H4 (cell line): Measurements from ENCODE around the gene IGLL1. TPM values are rescaled to one million over a fixed set of nuclear protein-coding genes. Genes with fewer than 3 reads are reported as not detected.
"Not testable (repeated sequence)": the region's sequence is repeated elsewhere in the genome, so short reads cannot be mapped to it uniquely, and the experiment has no call there.

Source experiments
- DNase-seq: peaks from one replicate; pipeline ENCODE4 v3.0.0-alpha.2; 2015; ENCODE audit warnings: low spot score
- total RNA-seq: library from RNA; depleted of rRNA; stranded (reverse); fragments of >200 nt; shearing (Covaris generic); gene quantifications from 2 replicates; pipeline ENCODE4 v1.2.3, GENCODE V29; 2014; rRNA removed

Gene IGLL1
- total RNA-seq, result not detected in 2 replicates

- no peak for DNase-seq
These were observed at the start of gene IGLL1 for GRCh38 chr22:23579870-23580575. Gene IGLL1, minus strand, starts transcription at chr22:23580290. Its CDS starts 100 bp downstream, at chr22:23580190.

GRCh38 chr22:23628056-23628743 lies 48.1 kb upstream of the IGLL1 start:
- not testable (repeated sequence) for DNase-seq

- not testable (repeated sequence) for DNase-seq
These were observed 47.4 kb upstream of the IGLL1 start for GRCh38 chr22:23627401-23628055.

GRCh38 chr22:23626286-23626975 lies 46.3 kb upstream of the IGLL1 start:
- DNase-seq, result no peak

GRCh38 chr22:23622634-23623033 lies 42.5 kb upstream of the IGLL1 start:
- DNase-seq, result no peak

- not testable (repeated sequence) for DNase-seq
These were observed 41.8 kb upstream of the IGLL1 start for GRCh38 chr22:23621916-23622315.

- DNase-seq, result no peak
These were observed 41.1 kb upstream of the IGLL1 start for GRCh38 chr22:23621082-23621780.

- no peak for DNase-seq
These were observed 33.3 kb upstream of the IGLL1 start for GRCh38 chr22:23613193-23613972.

- DNase-seq, result no peak
These were observed 30.1 kb upstream of the IGLL1 start for GRCh38 chr22:23609983-23610781.

GRCh38 chr22:23608583-23608982 lies 28.5 kb upstream of the IGLL1 start:
- DNase-seq, result no peak

GRCh38 chr22:23606204-23607131 lies 26.4 kb upstream of the IGLL1 start:
- no peak for DNase-seq

- DNase-seq, result no peak
These were observed 25.0 kb upstream of the IGLL1 start for GRCh38 chr22:23604939-23605712.

- no peak for DNase-seq
These were observed 23.2 kb upstream of the IGLL1 start for GRCh38 chr22:23603266-23603665.

- DNase-seq, result no peak
These were observed 18.9 kb upstream of the IGLL1 start for GRCh38 chr22:23598805-23599518.

GRCh38 chr22:23597576-23598268 lies 17.6 kb upstream of the IGLL1 start:
- DNase-seq, result not testable (repeated sequence)

- not testable (repeated sequence) for DNase-seq
These were observed 15.8 kb upstream of the IGLL1 start for GRCh38 chr22:23595904-23596303.

- DNase-seq, result no peak
These were observed 11.8 kb upstream of the IGLL1 start for GRCh38 chr22:23591846-23592245.
